ENCODE data around the gene NUBP2.

NUBP2 gene

DNA sequence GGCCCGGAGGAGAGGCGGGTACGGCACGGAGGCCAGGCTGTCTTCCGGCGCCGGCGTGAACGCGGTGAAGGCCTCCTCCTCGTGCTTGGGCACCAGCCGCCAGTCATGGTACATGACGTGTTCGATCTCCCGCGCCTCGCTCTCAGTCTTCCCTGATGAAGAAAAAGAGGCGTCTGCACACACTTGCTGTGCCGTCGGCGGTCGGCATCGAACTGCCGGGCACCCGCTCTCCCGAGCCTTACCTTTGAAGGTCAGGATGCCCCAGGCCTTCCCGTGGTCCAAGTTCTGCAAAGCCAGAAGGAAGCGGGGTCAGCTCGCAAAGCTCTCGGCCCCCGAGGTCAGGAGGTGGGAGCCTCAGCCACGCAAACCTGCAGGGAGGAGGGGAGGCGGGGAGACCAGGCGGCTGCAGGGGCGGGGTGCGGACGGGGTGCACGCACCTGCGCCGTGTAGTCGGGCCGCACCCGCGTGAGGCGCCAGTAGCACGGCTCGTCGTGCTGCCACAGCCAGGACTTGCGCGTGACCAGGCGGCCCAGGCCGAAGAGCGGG, 10.3 kb upstream of the NUBP2 start, which contains the start of gene EME2:
TSS of gene EME2 (plus strand) at position 449 of the 546 bp plus-strand sequence. CDS start 418 bp downstream, outside the sequence.
- peaks cover 13% of the 10 kb centered on the region for H3K4me1 Mint-ChIP-seq
- H3K4me3 Mint-ChIP-seq: peak within 1 kb of the TSS; percentile 96
- no peaks in the 10 kb centered on the region for H3K9me3 Mint-ChIP-seq
- peak within 1 kb of the TSS; percentile 43 for H3K27ac Mint-ChIP-seq
- no peaks in the 10 kb centered on the region for H3K36me3 Mint-ChIP-seq (ENCODE audit: low read depth)
- H3K27me3 Mint-ChIP-seq (ENCODE audit: low read depth, poor library complexity): no peaks in the 10 kb centered on the region
- DNase-seq: peak; percentile 37
- TF ChIP-seq, protein P1, sequence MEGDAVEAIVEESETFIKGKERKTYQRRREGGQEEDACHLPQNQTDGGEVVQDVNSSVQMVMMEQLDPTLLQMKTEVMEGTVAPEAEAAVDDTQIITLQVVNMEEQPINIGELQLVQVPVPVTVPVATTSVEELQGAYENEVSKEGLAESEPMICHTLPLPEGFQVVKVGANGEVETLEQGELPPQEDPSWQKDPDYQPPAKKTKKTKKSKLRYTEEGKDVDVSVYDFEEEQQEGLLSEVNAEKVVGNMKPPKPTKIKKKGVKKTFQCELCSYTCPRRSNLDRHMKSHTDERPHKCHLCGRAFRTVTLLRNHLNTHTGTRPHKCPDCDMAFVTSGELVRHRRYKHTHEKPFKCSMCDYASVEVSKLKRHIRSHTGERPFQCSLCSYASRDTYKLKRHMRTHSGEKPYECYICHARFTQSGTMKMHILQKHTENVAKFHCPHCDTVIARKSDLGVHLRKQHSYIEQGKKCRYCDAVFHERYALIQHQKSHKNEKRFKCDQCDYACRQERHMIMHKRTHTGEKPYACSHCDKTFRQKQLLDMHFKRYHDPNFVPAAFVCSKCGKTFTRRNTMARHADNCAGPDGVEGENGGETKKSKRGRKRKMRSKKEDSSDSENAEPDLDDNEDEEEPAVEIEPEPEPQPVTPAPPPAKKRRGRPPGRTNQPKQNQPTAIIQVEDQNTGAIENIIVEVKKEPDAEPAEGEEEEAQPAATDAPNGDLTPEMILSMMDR (IDR thresholded peaks at IDR 0.05): no peak

GRCh38 chr16:1772908-1773702, 9.7 kb upstream of the NUBP2 start, which contains the start of gene MRPS34:
Gene MRPS34, minus strand, starts transcription at chr16:1773134. Its CDS starts 15 bp downstream, at chr16:1773119.
- peak within 1 kb of the TSS; percentile 96 for H3K4me3 Mint-ChIP-seq

GRCh38 chr16:1773703-1774447, 8.9 kb upstream of the NUBP2 start:
- H3K27me3 Mint-ChIP-seq (ENCODE audit: low read depth, poor library complexity): no peaks in the 10 kb centered on the region
- H3K4me3 Mint-ChIP-seq: peak overlapping the region; percentile 96
- H3K36me3 Mint-ChIP-seq (ENCODE audit: low read depth): no peaks in the 10 kb centered on the region
- DNase-seq: no peak
- peaks cover 13% of the 10 kb centered on the region for H3K4me1 Mint-ChIP-seq
- no peak overlapping the region for H3K27ac Mint-ChIP-seq
- TF ChIP-seq, protein P1 (IDR thresholded peaks at IDR 0.05): peak; percentile 4
- H3K9me3 Mint-ChIP-seq: no peaks in the 10 kb centered on the region

More at GRCh38 chr16:1772908-1773702, 9.7 kb upstream of the NUBP2 start, which contains the start of gene MRPS34:
- H3K27me3 Mint-ChIP-seq (ENCODE audit: low read depth, poor library complexity): no peaks in the 10 kb centered on the region
- peak within 1 kb of the TSS; percentile 43 for H3K27ac Mint-ChIP-seq
- H3K9me3 Mint-ChIP-seq: no peaks in the 10 kb centered on the region
- H3K36me3 Mint-ChIP-seq (ENCODE audit: low read depth): no peaks in the 10 kb centered on the region
- peak; percentile 93 for DNase-seq
- TF ChIP-seq, protein P1 (IDR thresholded peaks at IDR 0.05): peak; percentile 87
- H3K4me1 Mint-ChIP-seq: peaks cover 13% of the 10 kb centered on the region

DNA sequence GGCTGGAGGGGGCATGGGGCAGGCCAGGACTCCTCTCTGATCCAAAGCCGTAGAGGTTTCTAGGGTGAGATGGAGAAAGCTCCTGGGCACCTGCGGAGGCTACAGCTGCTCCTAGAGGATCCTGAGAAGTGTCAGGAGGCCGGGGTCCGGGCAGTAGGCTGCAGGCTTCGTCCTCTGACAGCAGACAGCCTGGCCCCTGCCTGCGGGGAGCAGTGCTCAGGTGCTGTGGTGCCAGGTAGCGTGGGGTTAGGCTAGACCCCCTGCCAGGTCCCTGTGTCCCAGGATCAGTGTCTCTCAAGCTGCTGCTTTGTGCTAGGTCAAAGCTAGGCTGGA, 8.3 kb upstream of the NUBP2 start:
- Mint-ChIP-seq H3K27ac (no peak overlapping the region), H3K9me3 (no peaks in the 10 kb centered on the region), H3K4me1 (peaks cover 13% of the 10 kb centered on the region), H3K27me3 (ENCODE audit: low read depth, poor library complexity) (no peaks in the 10 kb centered on the region), H3K4me3 (peak overlapping the region; percentile 96), H3K36me3 (ENCODE audit: low read depth) (no peaks in the 10 kb centered on the region)
- TF ChIP-seq, protein P1 (IDR thresholded peaks at IDR 0.05): no peak
- DNase-seq: no peak

DNA sequence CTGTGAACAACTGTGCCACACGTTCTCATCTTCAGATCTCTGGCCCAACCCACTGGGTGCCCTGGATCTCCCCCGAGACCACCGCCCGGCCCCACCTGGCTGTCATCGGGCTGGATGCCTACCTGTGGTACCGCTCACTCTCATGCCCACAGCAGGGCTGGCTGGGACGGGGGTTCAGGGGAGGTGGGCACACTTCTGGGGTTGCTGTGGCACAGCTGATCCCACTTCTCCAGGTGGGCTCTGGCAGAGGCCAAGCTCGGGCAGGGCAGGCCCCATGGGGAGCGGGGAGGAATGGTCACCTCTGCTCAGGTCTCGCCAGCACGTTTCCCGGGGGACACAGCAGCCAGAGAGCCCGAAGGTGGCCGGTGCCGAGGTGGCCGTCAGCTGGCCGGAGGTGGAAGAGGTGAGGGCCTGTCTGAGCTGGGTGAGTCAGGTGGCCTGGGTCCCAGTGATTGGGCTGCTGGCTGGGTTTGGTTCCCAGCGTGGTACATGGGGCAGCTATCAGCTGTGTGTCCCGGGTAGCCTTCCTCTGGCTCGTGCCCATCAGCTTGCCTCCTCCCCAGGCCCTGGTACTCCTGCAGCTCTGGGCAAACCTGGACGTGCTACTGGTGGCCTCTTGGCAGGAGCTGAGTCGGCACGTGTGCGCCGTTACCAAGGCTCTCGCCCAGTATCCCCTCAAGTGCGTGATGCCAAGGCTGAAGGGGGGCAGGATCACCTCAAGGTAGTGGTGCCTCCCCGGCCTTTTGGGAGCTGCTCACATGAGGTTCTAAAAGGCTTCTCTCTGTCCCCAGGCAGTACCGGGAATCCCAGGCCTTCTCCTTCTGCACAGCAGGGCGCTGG, 7.5 kb upstream of the NUBP2 start:
- H3K36me3 Mint-ChIP-seq (ENCODE audit: low read depth): no peaks in the 10 kb centered on the region
- H3K9me3 Mint-ChIP-seq: no peaks in the 10 kb centered on the region
- TF ChIP-seq, protein P1 (IDR thresholded peaks at IDR 0.05): no peak
- no peak overlapping the region for H3K4me3 Mint-ChIP-seq
- H3K4me1 Mint-ChIP-seq: peaks cover 13% of the 10 kb centered on the region
- no peaks in the 10 kb centered on the region for H3K27me3 Mint-ChIP-seq (ENCODE audit: low read depth, poor library complexity)
- DNase-seq: no peak
- no peak overlapping the region for H3K27ac Mint-ChIP-seq
